K562 (cell line): ENCODE results near the gene CRABP2. TPM values are rescaled to one million over a fixed set of nuclear protein-coding genes. Genes with fewer than 3 reads are reported as not detected.

Experiments used
- ATAC-seq: fragments of 200-7000 bp; cut with Tn5 transposase; 3 replicates; pipeline ENCODE4 v1.9.1; 2020; ENCODE audit warnings: moderate library complexity
- BruUV-seq: library from RNA; stranded (reverse); fragments of 400-500 nt; replicated peaks from 2 replicates; lab custom pipeline; 2021; lab: Mats Ljungman, UMichigan
- CTCF ChIA-PET: fragments of 300-600 bp; formaldehyde crosslinking; extraction: SDS; loops from one replicate; lab custom pipeline; 2021; ENCODE audit warnings: low intra/inter-chr PET ratio; lab: Yijun Ruan, JAX
- POLR2A ChIA-PET: fragments of 300-600, 350-650 bp; sonication (Branson Sonifier 250); formaldehyde crosslinking; extraction: SDS; loops from one replicate; lab custom pipeline; 2021; ENCODE audit warnings: antibody characterized with exemption, inconsistent platforms; lab: Yijun Ruan, JAX
- DNase-seq, 4 experiments: peaks; one replicate each; pipeline versions ENCODE4 v3.0.0 to v3.0.0-alpha.2; 2011 to 2018; ENCODE audit warnings: low spot score in 3 of 4, mixed read lengths in 3 of 4; ENCODE audit errors: extremely low read depth in 1 of 4
- FAIRE-seq: peaks from 2 replicates; lab custom pipeline; 2011; peaks lifted over from hg19 to GRCh38; lab: Jason Lieb, UNC
- H2AFZ ChIP-seq: 2 replicates; pipeline ENCODE4 v1.6.0; 2011; ENCODE audit warnings: low read depth, low read length, control low read depth, inconsistent platforms
- H3K27ac ChIP-seq: fragments of 200-600 bp; 3 replicates; pipeline ENCODE4 v1.8.0; 2011; ENCODE audit warnings: low read depth, mild to moderate bottlenecking, control low read depth, inconsistent platforms, low read length, moderate library complexity, mixed read lengths; ENCODE audit errors: extremely low read depth
- H3K27me3 ChIP-seq, 2 experiments: fragments of 300-600 bp in 1 of 2; 2 replicates in 1 of 2; 3 replicates in 1 of 2; pipeline versions ENCODE4 v1.6.0 to v1.8.0; 2011; ENCODE audit warnings: inconsistent platforms in 2 of 2, low read length in 2 of 2, mild to moderate bottlenecking in 1 of 2, mixed read lengths in 1 of 2, moderate library complexity in 1 of 2; ENCODE audit not compliant: control insufficient read depth in 2 of 2, insufficient read depth in 2 of 2
- H3K36me3 ChIP-seq: fragments of 300-600 bp; 3 replicates; pipeline ENCODE4 v1.8.0; 2011; ENCODE audit warnings: mild to moderate bottlenecking, low read length, inconsistent platforms; ENCODE audit not compliant: control insufficient read depth, insufficient read depth
- H3K4me1 ChIP-seq, 2 experiments: fragments of 200-600 bp in 1 of 2; replicated peaks in 1 of 2; 2 replicates in 1 of 2; 3 replicates in 1 of 2; pipeline versions ENCODE4 v1.5.1 to v1.8.0; 2011; ENCODE audit warnings: inconsistent platforms in 2 of 2, low read length in 2 of 2, mild to moderate bottlenecking in 1 of 2, mixed read lengths in 1 of 2, moderate library complexity in 1 of 2; ENCODE audit not compliant: control insufficient read depth in 2 of 2, insufficient read depth in 2 of 2
- H3K4me2 ChIP-seq: 2 replicates; pipeline ENCODE4 v1.6.1; 2011; ENCODE audit warnings: low read length, control low read depth, inconsistent platforms, mixed read lengths; ENCODE audit not compliant: insufficient read depth
- H3K4me3 ChIP-seq: fragments of 200-600 bp; sonication (generic), shearing (Covaris generic); 2 replicates; pipeline ENCODE4 v1.5.1; 2016; ENCODE audit warnings: control low read depth, inconsistent platforms
- H3K79me2 ChIP-seq: fragments of 200-600 bp; 3 replicates; pipeline ENCODE4 v1.8.0; 2011; ENCODE audit warnings: low read length, inconsistent platforms; ENCODE audit not compliant: control insufficient read depth, insufficient read depth
- H3K9ac ChIP-seq, 2 experiments: 2 replicates each; pipeline versions ENCODE4 v1.6.0 to v1.6.1; 2011; ENCODE audit warnings: low read depth in 2 of 2, low read length in 2 of 2, control low read depth in 1 of 2, inconsistent platforms in 1 of 2, mild to moderate bottlenecking in 1 of 2, mixed read lengths in 1 of 2; ENCODE audit not compliant: insufficient read depth in 1 of 2
- H3K9me1 ChIP-seq: one replicate; pipeline ENCODE4 v1.6.0; 2011; ENCODE audit warnings: inconsistent platforms, mild to moderate bottlenecking, low read length, moderate library complexity; ENCODE audit not compliant: control insufficient read depth, insufficient read depth
- H3K9me3 ChIP-seq: replicated peaks from 2 replicates; pipeline ENCODE4 v1.5.1; 2011; ENCODE audit warnings: low read depth, low read length, inconsistent platforms; ENCODE audit not compliant: control insufficient read depth, insufficient read depth
- H4K20me1 ChIP-seq: replicated peaks from 2 replicates; pipeline ENCODE4 v1.6.1; 2011; ENCODE audit warnings: low read length, inconsistent platforms, mixed read lengths; ENCODE audit not compliant: control insufficient read depth, insufficient read depth
- ARID3A ChIP-seq: IDR thresholded peaks from 2 replicates; pipeline ENCODE4 v1.6.1; 2012; ENCODE audit warnings: low read depth, low read length, improper control_type of control experiment, borderline replicate concordance
- C11orf30 ChIP-seq: fragments of 450-650 bp; IDR thresholded peaks from 2 replicates; pipeline ENCODE4 v1.6.1; 2016; ENCODE audit warnings: low read depth, mild to moderate bottlenecking
- CBX1 ChIP-seq: sonication (generic); IDR thresholded peaks from 2 replicates; pipeline ENCODE4 v1.6.1; 2016; ENCODE audit warnings: antibody characterized with exemption, low read depth, mild to moderate bottlenecking
- ETV5 ChIP-seq: sonication (generic); formaldehyde crosslinking; IDR thresholded peaks from 2 replicates; pipeline ENCODE4 v1.4.0; 2020; ENCODE audit warnings: low read depth, mild to moderate bottlenecking, missing genetic modification reagents
- MAFF ChIP-seq: IDR thresholded peaks from 2 replicates; pipeline ENCODE4 v1.6.1; 2012; ENCODE audit warnings: low read length, improper control_type of control experiment
- MAFG ChIP-seq: fragments of 450-650 bp; conservative IDR thresholded peaks from 2 replicates; pipeline ENCODE4 v1.6.1; 2016; ENCODE audit warnings: missing genetic modification characterization, missing compliant biosample characterization
- NFIC ChIP-seq: fragments of 450-650 bp; IDR thresholded peaks from 2 replicates; pipeline ENCODE4 v1.6.1; 2017; ENCODE audit warnings: mild to moderate bottlenecking, inconsistent platforms
- NR3C1 ChIP-seq: sonication (generic); formaldehyde crosslinking; IDR thresholded peaks from 2 replicates; pipeline ENCODE4 v1.8.1; 2022; ENCODE audit warnings: missing genetic modification reagents
- PATZ1 ChIP-seq: fragments of 250-450 bp; sonication (Bioruptor Pico); IDR thresholded peaks from 2 replicates; pipeline ENCODE4 v1.5.0; 2020; ENCODE audit warnings: mild to moderate bottlenecking, borderline replicate concordance
- PYGO2 ChIP-seq: fragments of 450-650 bp; IDR thresholded peaks from 2 replicates; pipeline ENCODE4 v1.6.1; 2016; ENCODE audit warnings: mild to moderate bottlenecking, missing genetic modification characterization, moderate library complexity, missing compliant biosample characterization
- RFX5 ChIP-seq: IDR thresholded peaks from 2 replicates; pipeline ENCODE4 v1.6.1; 2011; ENCODE audit warnings: low read depth, mild to moderate bottlenecking, improper control_type of control experiment, low read length
- SIRT6 ChIP-seq: IDR thresholded peaks from one replicate; pipeline ENCODE4 v1.6.1; 2012; ENCODE audit warnings: low read depth, mild to moderate bottlenecking, control low read depth, inconsistent platforms, low read length, moderate library complexity
- SP2 ChIP-seq: IDR thresholded peaks from 2 replicates; pipeline ENCODE4 v1.6.1; 2011; ENCODE audit warnings: mild to moderate bottlenecking, low read depth, low read length, moderate library complexity; ENCODE audit not compliant: poor library complexity, severe bottlenecking; ENCODE audit errors: extremely low read depth
- XRCC5 ChIP-seq: fragments of 200-400 bp; formaldehyde crosslinking; IDR thresholded peaks from 2 replicates; pipeline ENCODE4 v1.6.1; 2017; ENCODE audit warnings: low read depth, mild to moderate bottlenecking, low read length
- ZC3H8 ChIP-seq: fragments of 450-650 bp; IDR thresholded peaks from 2 replicates; pipeline ENCODE4 v1.6.1; 2017
- ZNF232 ChIP-seq: sonication (generic); formaldehyde crosslinking; IDR thresholded peaks from 2 replicates; pipeline ENCODE4 v1.8.0; 2022; ENCODE audit warnings: mild to moderate bottlenecking, missing genetic modification reagents
- ZNF408 ChIP-seq: fragments of 250-450 bp; sonication (Bioruptor Pico); IDR thresholded peaks from 2 replicates; pipeline ENCODE4 v1.4.0; 2020; ENCODE audit warnings: low read depth, mild to moderate bottlenecking, moderate library complexity
- WGBS: fragments of 100-300 bp; shearing (Covaris generic); methylation state at CpG from one replicate; pipeline ENCODE4 v1.1.6; 2016; ENCODE audit warnings: low coverage, mixed read lengths; ENCODE audit not compliant: insufficient coverage; ENCODE audit errors: missing lambda C conversion rate; 5-methylcytosine and 5-hydroxymethylcytosine counted together
- in situ Hi-C: fragments of 300-500 bp; cut with MboI; formaldehyde crosslinking; loops from 4 replicates; pipeline ENCODE4 v1.15.0; 2018; ENCODE audit warnings: inconsistent platforms, mixed read lengths
- intact Hi-C: fragments of 100-400 bp; cut with micrococcal nuclease; formaldehyde crosslinking; loops from 2 replicates; pipeline ENCODE4 v1.14.2; 2022
- polyA plus RNA-seq, 8 experiments: library from polyadenylated mRNA; depleted of rRNA in 4 of 8; stranded (reverse) in 5 of 8; unstranded in 3 of 8; fragments of >200 nt; fragmentation: Nextera tagmentation in 2 of 8; fragmentation: Illumina TruSeq in 1 of 8; extraction: Ambion mirVana in 2 of 8; extraction: Trizol in 1 of 8; gene quantifications; 2 replicates each; pipeline versions ENCODE4 v1.2.1 to v1.2.3, GENCODE V29; 2011 to 2014; ENCODE audit warnings: inconsistent platforms in 1 of 8, missing spikeins in 1 of 8
- total RNA-seq, 7 experiments: library from RNA; depleted of rRNA in 6 of 7; stranded (reverse); fragments of >200 nt in 6 of 7; fragmentation: Illumina TruSeq in 2 of 7; extraction: Trizol in 2 of 7; gene quantifications; 2 replicates each; pipeline versions ENCODE4 v1.2.1 to v1.2.3, GENCODE V29; 2011 to 2021; ENCODE audit warnings: low replicate concordance in 1 of 7
- TF ChIP-seq, protein P1 (sequence below): fragments of 450-650 bp; IDR thresholded peaks from one replicate; pipeline ENCODE4 v1.6.1; 2018; ENCODE audit warnings: mild to moderate bottlenecking, moderate library complexity; ENCODE audit not compliant: partially characterized antibody

The CRABP2 gene
- total and polyA plus RNA-seq, 9 of the 15 experiments (the other 6 are each of a cell fraction or from before 2014, with no cell fraction given): 0.30 to 2.5 (median 0.82) TPM

- Histone ChIP-seq H3K4me3 (peak overlapping the region; percentile 63), H3K79me2 (peaks cover 37% of the 10 kb centered on the region), H3K4me2 (peak overlapping the region; percentile 98), H2AFZ (peak overlapping the region; percentile 75), H3K4me1 (peaks cover 18 to 21% of the 10 kb centered on the region in 2 experiments), H3K9ac (peak overlapping the region; percentile 87 to 93), H3K27me3 (no peaks in the 10 kb centered on the region), H3K9me3 (no peaks in the 10 kb centered on the region), H4K20me1 (peaks cover 1% of the 10 kb centered on the region), H3K9me1 (no peaks in the 10 kb centered on the region), H3K36me3 (peaks cover 78% of the 10 kb centered on the region; the same call in 2 of the 3 replicates), H3K27ac (peak overlapping the region; percentile 71)
- TSS peak; percentile 26 for BruUV-seq
- ChIA-PET POLR2A (interaction anchor here (0.6 to 3.1 kb wide), 12 partner anchors 11 to 79 kb away, joined by 3 to 49 read pairs (median 4); partner anchors contain the start of genes HDGF, ISG20L2, METTL25B and NES), CTCF (no interaction called here)
- in situ Hi-C loops (loop anchor here (25.0 kb wide), 1 partner anchor 1428 kb away; the partner anchor contains the start of genes FDPS, PKLR and RUSC1), intact Hi-C loops (no loop called here)
- ATAC-seq (peak; percentile 25), FAIRE-seq (peak; percentile 72), DNase-seq (peak in 1 of 4 experiments; percentile 43)
- WGBS: 0% methylated on average over 7 of the region's 7 CpGs
- TF ChIP-seq SIRT6 (no peak), ARID3A (no peak), ZNF232 (no peak), ZNF408 (CRISPR knock-in tag) (no peak), MAFF (peak; percentile 36), ZC3H8 (no peak), ETV5 (CRISPR knock-in tag) (no peak), PYGO2 (tag) (no peak), PATZ1 (no peak), NFIC (no peak), NR3C1 (CRISPR knock-in tag) (no peak), XRCC5 (no peak), SP2 (no peak), CBX1 (0 out of 2 replicates have a peak, but pooled peaks have one; percentile 8), C11orf30 (peak; percentile 62; the same call in 1 of the 2 replicates), MAFG (tag) (peak; percentile 33; the same call in 1 of the 2 replicates), RFX5 (no peak)
- TF ChIP-seq, protein P1, sequence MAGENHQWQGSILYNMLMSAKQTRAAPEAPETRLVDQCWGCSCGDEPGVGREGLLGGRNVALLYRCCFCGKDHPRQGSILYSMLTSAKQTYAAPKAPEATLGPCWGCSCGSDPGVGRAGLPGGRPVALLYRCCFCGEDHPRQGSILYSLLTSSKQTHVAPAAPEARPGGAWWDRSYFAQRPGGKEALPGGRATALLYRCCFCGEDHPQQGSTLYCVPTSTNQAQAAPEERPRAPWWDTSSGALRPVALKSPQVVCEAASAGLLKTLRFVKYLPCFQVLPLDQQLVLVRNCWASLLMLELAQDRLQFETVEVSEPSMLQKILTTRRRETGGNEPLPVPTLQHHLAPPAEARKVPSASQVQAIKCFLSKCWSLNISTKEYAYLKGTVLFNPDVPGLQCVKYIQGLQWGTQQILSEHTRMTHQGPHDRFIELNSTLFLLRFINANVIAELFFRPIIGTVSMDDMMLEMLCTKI: no peak
Measured at GRCh38 chr1:156740237-156740740, 34.9 kb upstream of the CRABP2 start.
